ENCODE data around the gene MED12.

- TF ChIP-seq CTCF (IDR thresholded peaks at IDR 0.05), result no peak
- no peak for TF ChIP-seq EZH2 (IDR thresholded peaks at IDR 0.05)
Measured at GRCh38 chrX:71174795-71175194, 56.4 kb downstream of the MED12 start.
